HUES6 (cell line): Measurements from ENCODE around the gene CRYBA1.
"Not testable (repeated sequence)": the region's sequence is repeated elsewhere in the genome, so short reads cannot be mapped to it uniquely, and the experiment has no call there.

Source experiments
- H3K27ac ChIP-seq: 2 replicates; pipeline ENCODE4 v1.7.0; 2013; ENCODE audit warnings: low read depth, mild to moderate bottlenecking, low read length, inconsistent platforms
- H3K27me3 ChIP-seq: 2 replicates; pipeline ENCODE4 v1.6.1; 2013; ENCODE audit warnings: low read length; ENCODE audit not compliant: control insufficient read depth, insufficient read depth
- H3K36me3 ChIP-seq: 2 replicates; pipeline ENCODE4 v1.6.1; 2013; ENCODE audit warnings: low read length; ENCODE audit not compliant: control insufficient read depth, insufficient read depth
- H3K4me1 ChIP-seq: 2 replicates; pipeline ENCODE4 v1.6.1; 2013; ENCODE audit warnings: low read length; ENCODE audit not compliant: control insufficient read depth, insufficient read depth
- H3K4me3 ChIP-seq: 2 replicates; pipeline ENCODE4 v1.5.1; 2013; ENCODE audit warnings: low read depth, low read length
- H3K9ac ChIP-seq: one replicate; pipeline ENCODE4 v1.6.1; 2013; ENCODE audit warnings: mild to moderate bottlenecking, low read length
- H3K9me3 ChIP-seq: 2 replicates; pipeline ENCODE4 v1.6.1; 2013; ENCODE audit warnings: low read depth, low read length; ENCODE audit not compliant: control insufficient read depth, insufficient read depth

CRYBA1 gene

GRCh38 chr17:29246628-29247027 lies at the start of gene CRYBA1:
Gene CRYBA1 (plus strand): TSS chr17:29246859. CDS start chr17:29246864, 5 bp downstream.
- Histone ChIP-seq H3K36me3 (no peaks in the 10 kb centered on the region), H3K27ac (no peak within 1 kb of the TSS), H3K9me3 (no peaks in the 10 kb centered on the region), H3K4me1 (peaks cover 4% of the 10 kb centered on the region), H3K4me3 (no peak within 1 kb of the TSS), H3K27me3 (no peaks in the 10 kb centered on the region), H3K9ac (no peak within 1 kb of the TSS)

DNA sequence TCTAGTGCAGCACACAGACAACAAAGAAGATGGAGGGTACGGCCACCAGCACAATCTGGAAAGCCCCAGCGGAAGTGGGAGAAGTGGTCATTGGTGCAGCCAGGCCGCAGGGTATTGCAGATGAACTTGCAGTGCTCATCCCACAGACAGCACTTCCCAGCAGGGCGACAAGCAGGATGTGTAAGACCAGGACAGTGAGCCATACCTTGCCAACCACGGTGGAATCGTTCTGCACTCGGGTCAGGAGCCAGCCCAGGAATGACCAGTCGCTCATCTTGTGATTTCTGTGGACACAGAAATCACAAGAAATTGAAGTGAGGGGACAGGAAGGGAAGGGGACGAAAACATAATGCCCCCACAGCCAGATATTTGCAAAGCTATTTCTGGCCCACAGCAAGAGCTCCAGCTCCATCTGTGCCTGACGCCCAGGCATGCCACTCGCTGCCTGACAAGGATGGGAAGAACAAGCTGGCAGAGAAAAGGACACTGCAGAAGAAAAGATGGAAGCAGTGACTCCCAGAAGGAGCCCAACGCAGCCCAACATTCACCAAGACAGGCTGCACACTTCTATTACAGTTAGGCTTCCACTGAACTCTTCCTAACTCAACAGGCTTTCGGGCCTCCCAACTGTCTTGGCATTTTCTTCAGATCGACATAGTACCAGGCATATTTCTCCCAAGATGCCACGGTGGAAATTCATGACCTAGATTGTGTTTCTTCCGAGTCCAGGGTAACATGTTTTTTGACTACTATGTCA lies 49.0 kb upstream of the CRYBA1 start:
- Histone ChIP-seq H3K9me3 (no peaks in the 10 kb centered on the region), H3K4me3 (no peak overlapping the region), H3K36me3 (no peaks in the 10 kb centered on the region), H3K4me1 (peaks cover 4% of the 10 kb centered on the region; the same call in 1 of the 2 replicates), H3K27ac (no peak overlapping the region), H3K27me3 (no peaks in the 10 kb centered on the region), H3K9ac (no peak overlapping the region)

DNA sequence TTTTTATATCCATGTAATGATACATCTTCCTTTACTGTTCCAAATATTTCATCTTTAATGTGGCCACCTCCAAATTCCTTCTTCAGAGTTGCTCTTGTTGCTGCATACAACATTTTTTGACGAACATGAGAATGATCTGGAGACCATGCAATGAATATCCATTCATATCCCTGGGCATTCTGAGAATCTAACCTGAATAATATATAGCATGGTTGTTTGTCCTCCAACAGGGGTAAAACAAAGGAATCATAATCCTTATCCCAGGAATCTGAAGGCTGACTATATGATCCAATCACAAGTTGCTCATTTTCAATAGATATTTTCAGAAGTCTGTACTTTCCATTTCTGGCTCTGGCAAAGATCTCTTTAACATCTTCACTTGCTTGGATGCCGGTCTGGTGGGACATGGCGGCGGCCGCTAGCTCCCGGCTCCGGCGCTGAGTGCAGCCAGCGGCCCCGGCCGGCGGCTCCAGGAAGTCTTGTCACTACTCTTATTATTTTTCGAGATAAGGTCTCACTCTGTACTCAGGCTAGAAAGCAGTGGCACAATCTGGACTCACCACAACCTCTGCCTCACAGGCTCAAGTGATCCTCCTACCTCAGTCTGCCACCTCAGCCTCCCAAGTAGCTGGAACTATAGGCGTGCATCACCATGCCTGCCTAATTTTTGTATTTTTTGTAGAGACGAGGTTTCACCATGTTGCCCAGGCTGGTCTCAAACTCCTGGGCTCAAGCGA lies 42.4 kb upstream of the CRYBA1 start:
- not testable (repeated sequence) for H3K9ac ChIP-seq, H3K27me3 ChIP-seq, H3K4me3 ChIP-seq, H3K27ac ChIP-seq, H3K4me1 ChIP-seq, H3K36me3 ChIP-seq, H3K9me3 ChIP-seq

DNA sequence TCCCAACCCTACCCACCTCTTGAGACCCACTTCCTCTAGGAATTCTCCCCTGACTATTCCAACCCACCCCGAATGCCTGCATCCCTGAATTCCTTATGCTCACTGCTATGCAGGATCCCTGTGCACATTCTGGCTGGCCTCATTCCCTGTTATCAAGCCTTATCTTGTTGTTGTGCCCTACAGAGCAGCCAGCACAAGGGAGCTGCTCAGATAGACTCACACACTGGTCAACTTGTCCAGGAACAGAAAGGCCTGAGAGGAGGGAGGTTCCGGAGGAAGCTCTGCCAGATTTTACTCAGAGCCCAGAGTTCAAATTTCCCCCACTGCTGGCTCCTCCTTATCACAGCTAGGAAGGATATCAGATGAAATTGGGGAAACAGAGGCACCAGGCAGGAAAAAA lies 41.6 kb upstream of the CRYBA1 start:
- Histone ChIP-seq H3K4me1 (peaks cover 11% of the 10 kb centered on the region), H3K9ac (no peak overlapping the region), H3K36me3 (no peaks in the 10 kb centered on the region), H3K27me3 (no peaks in the 10 kb centered on the region), H3K4me3 (no peak overlapping the region), H3K27ac (no peak overlapping the region), H3K9me3 (no peaks in the 10 kb centered on the region)

DNA sequence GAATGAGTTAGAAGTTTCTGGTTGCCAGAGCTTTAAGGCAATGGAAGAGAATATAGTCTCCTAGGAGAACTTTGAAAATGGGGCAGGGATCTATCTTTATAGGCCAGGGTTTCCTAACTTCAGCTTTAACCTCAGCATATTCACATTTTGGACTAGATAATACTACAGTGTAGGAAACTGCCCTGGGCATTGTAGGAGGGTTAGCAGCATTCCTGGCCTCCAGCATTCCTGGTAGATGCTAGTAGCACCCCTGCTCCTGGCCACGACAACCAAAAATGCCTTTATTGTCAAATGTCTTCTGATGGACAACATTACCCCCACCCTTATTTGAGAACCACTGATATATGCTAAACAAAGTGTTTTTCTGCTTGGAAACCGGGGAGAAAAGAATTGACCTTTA lies 38.7 kb upstream of the CRYBA1 start:
- Histone ChIP-seq H3K9ac (no peak overlapping the region), H3K27me3 (no peaks in the 10 kb centered on the region), H3K36me3 (no peaks in the 10 kb centered on the region), H3K4me1 (peaks cover 11% of the 10 kb centered on the region), H3K4me3 (no peak overlapping the region), H3K9me3 (no peaks in the 10 kb centered on the region), H3K27ac (no peak overlapping the region)

GRCh38 chr17:29209073-29209472 lies 37.6 kb upstream of the CRYBA1 start:
- H3K4me3 ChIP-seq: no peak overlapping the region
- no peaks in the 10 kb centered on the region for H3K36me3 ChIP-seq
- H3K4me1 ChIP-seq: peaks cover 11% of the 10 kb centered on the region
- H3K27me3 ChIP-seq: no peaks in the 10 kb centered on the region
- no peaks in the 10 kb centered on the region for H3K9me3 ChIP-seq
- H3K27ac ChIP-seq: no peak overlapping the region
- H3K9ac ChIP-seq: no peak overlapping the region

GRCh38 chr17:29210879-29211278 lies 35.8 kb upstream of the CRYBA1 start:
- no peak overlapping the region for H3K4me3 ChIP-seq
- no peaks in the 10 kb centered on the region for H3K36me3 ChIP-seq
- H3K9ac ChIP-seq: no peak overlapping the region
- H3K9me3 ChIP-seq: no peaks in the 10 kb centered on the region
- no peaks in the 10 kb centered on the region for H3K27me3 ChIP-seq
- H3K4me1 ChIP-seq: peaks cover 11% of the 10 kb centered on the region
- no peak overlapping the region for H3K27ac ChIP-seq

- peaks cover 11% of the 10 kb centered on the region for H3K4me1 ChIP-seq
- no peaks in the 10 kb centered on the region for H3K36me3 ChIP-seq
- H3K27ac ChIP-seq: no peak overlapping the region
- no peak overlapping the region for H3K4me3 ChIP-seq
- no peaks in the 10 kb centered on the region for H3K9me3 ChIP-seq
- H3K27me3 ChIP-seq: no peaks in the 10 kb centered on the region
- H3K9ac ChIP-seq: no peak overlapping the region
Observed at GRCh38 chr17:29212094-29212631, 34.5 kb upstream of the CRYBA1 start.

DNA sequence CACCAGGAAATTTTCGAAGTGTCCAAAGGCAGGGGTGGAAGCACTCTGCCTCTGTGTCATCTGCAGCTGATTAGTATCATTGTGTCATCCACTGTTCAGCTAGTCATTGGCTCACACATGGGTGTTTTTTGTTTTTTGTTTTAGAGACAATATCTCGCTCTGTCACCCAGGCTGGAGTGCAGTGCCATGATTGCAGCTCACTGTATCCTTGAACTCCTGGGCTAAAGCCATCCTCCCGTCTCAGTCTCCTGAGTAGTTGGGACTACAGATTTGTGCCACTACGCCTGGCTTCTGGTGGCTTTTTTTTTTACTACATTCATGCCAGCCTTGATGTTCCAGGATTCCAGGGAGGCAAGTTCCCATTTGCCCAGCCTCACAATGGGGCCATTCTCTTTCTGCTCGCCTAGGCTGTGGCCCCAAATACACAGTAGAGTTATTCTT lies 34.0 kb upstream of the CRYBA1 start:
- Histone ChIP-seq H3K9me3 (no peaks in the 10 kb centered on the region), H3K9ac (no peak overlapping the region), H3K27ac (no peak overlapping the region), H3K4me3 (no peak overlapping the region), H3K27me3 (no peaks in the 10 kb centered on the region), H3K36me3 (no peaks in the 10 kb centered on the region), H3K4me1 (peaks cover 7% of the 10 kb centered on the region; the same call in 1 of the 2 replicates)

DNA sequence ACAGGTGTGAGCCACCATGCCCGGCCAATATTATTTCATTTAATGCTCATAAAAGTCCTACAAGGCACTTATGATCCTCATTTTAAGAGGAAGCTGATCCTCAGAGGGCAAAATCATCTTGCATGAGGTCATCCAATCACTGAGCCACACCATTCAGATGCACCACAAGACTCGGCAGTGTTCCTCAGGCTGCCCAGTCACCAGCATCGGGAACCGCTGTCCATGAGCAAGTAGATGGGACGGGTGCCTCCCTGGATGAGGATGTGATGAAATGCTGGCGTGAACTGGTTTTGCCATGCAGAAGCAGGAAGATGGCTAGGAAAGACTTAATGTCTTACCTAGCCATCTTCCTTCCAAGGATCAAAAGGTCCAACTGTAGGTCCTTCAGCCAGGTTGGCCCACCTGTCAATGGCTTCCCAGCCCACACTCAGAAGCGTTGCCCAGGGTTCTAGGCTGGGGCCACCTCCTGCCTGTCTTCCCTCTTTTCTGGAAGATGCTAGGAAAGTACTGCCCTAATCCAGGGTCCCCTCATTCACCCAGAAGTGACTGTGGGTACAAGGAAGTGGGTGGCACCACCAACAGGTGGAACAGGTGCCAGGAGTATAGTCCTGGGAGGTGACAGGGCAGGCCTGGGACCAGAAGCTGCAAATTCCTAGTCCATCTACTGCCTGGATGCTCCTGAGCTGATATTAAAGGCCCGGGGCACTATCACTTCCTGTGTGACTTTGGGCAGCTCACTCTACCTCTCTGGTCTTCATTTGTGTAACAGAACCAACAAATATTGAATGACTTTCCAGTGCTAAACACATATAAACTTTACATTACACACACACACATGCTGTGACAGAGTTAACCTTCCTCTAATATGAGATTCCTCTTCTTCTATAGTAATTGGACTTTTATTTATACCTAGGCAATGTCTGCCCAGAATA lies 32.2 kb upstream of the CRYBA1 start:
- no peaks in the 10 kb centered on the region for H3K27me3 ChIP-seq
- no peaks in the 10 kb centered on the region; the same call in 1 of the 2 replicates for H3K4me1 ChIP-seq
- no peak overlapping the region for H3K4me3 ChIP-seq
- H3K9me3 ChIP-seq: no peaks in the 10 kb centered on the region
- no peaks in the 10 kb centered on the region for H3K36me3 ChIP-seq
- no peak overlapping the region for H3K9ac ChIP-seq
- no peak overlapping the region for H3K27ac ChIP-seq
